OCI-LY7 (cell line): ENCODE measurements around the gene PIM3. TPM values are rescaled to one million over a fixed set of nuclear protein-coding genes. Genes with fewer than 3 reads are reported as not detected.
"Not testable (repeated sequence)": the region's sequence is repeated elsewhere in the genome, so short reads cannot be mapped to it uniquely, and the experiment has no call there.

Experiments
- BruUV-seq: library from RNA; stranded (reverse); fragments of 400-500 nt; replicated peaks from 2 replicates; lab custom pipeline; 2021; lab: Mats Ljungman, UMichigan
- CTCF ChIA-PET: fragments of 300-600 bp; sonication (Branson Sonifier 250); formaldehyde crosslinking; loops from one replicate; lab custom pipeline; 2022; ENCODE audit warnings: antibody characterized with exemption; ENCODE audit not compliant: unreplicated experiment; lab: Charles Lee
- POLR2A ChIA-PET: fragments of 300-600 bp; sonication (Branson Sonifier 250); formaldehyde crosslinking; loops from one replicate; lab custom pipeline; 2022; ENCODE audit warnings: antibody characterized with exemption; lab: Charles Lee
- DNase-seq: peaks from one replicate; pipeline ENCODE4 v3.0.0-alpha.2; 2015; ENCODE audit warnings: low spot score
- H2AFZ ChIP-seq: fragments of 200-600 bp; sonication (generic), shearing (Covaris generic); 2 replicates; pipeline ENCODE4 v1.6.1; 2014; ENCODE audit warnings: mild to moderate bottlenecking, antibody characterized with exemption, low read length, moderate library complexity
- H3K27ac ChIP-seq: fragments of 200-600 bp; sonication (generic); 2 replicates; pipeline ENCODE4 v1.5.1; 2014; ENCODE audit warnings: mixed run types, low read depth, mild to moderate bottlenecking, moderate library complexity, low read length, inconsistent platforms; ENCODE audit not compliant: poor library complexity, severe bottlenecking
- H3K36me3 ChIP-seq: fragments of 200-600 bp; sonication (generic); 2 replicates; pipeline ENCODE4 v1.6.1; 2014; ENCODE audit warnings: mild to moderate bottlenecking, antibody characterized with exemption, low read length, moderate library complexity, mixed read lengths; ENCODE audit not compliant: insufficient read depth
- H3K4me1 ChIP-seq: fragments of 200-600 bp; sonication (generic); 2 replicates; pipeline ENCODE4 v1.5.1; 2014; ENCODE audit warnings: mild to moderate bottlenecking, low read length; ENCODE audit not compliant: insufficient read depth, poor library complexity, severe bottlenecking
- H3K4me2 ChIP-seq: fragments of 200-600 bp; sonication (generic); 2 replicates; pipeline ENCODE4 v1.6.1; 2014; ENCODE audit warnings: mild to moderate bottlenecking, low read length
- H3K4me3 ChIP-seq: fragments of 200-600 bp; sonication (generic); 2 replicates; pipeline ENCODE4 v1.5.1; 2014; ENCODE audit warnings: mild to moderate bottlenecking, low read depth, low read length; ENCODE audit not compliant: poor library complexity, severe bottlenecking
- H3K79me2 ChIP-seq: fragments of 200-600 bp; sonication (generic); 2 replicates; pipeline ENCODE4 v1.6.1; 2016; ENCODE audit warnings: low read depth, mild to moderate bottlenecking, low read length, moderate library complexity, mixed read lengths; ENCODE audit not compliant: insufficient read depth
- H3K9me2 ChIP-seq: fragments of 200-600 bp; sonication (generic); 2 replicates; pipeline ENCODE4 v1.6.1; 2016; ENCODE audit warnings: mild to moderate bottlenecking, low read length, mixed read lengths; ENCODE audit not compliant: insufficient read depth
- H3K9me3 ChIP-seq: fragments of 200-600 bp; sonication (generic); 2 replicates; pipeline ENCODE4 v1.6.1; 2014; ENCODE audit warnings: mild to moderate bottlenecking, mixed run types, low read length, mixed read lengths
- H4K20me1 ChIP-seq: fragments of 200-600 bp; sonication (generic); 2 replicates; pipeline ENCODE4 v1.6.1; 2014; ENCODE audit warnings: mild to moderate bottlenecking, antibody characterized with exemption, low read length, moderate library complexity, mixed read lengths; ENCODE audit not compliant: insufficient read depth
- EZH2phosphoT487 ChIP-seq: fragments of 200-600 bp; sonication (generic); IDR thresholded peaks from 2 replicates; pipeline ENCODE4 v1.6.1; 2018; ENCODE audit warnings: low read depth, borderline replicate concordance, mild to moderate bottlenecking, mixed run types, antibody characterized with exemption, low read length, moderate library complexity, mixed read lengths
- intact Hi-C: fragments of 100-400 bp; cut with micrococcal nuclease; formaldehyde crosslinking; loops from one replicate; pipeline ENCODE4 v1.10.0; 2022; ENCODE audit not compliant: unreplicated experiment
- total RNA-seq, 2 experiments: library from RNA; depleted of rRNA in 1 of 2; stranded (reverse); fragments of >200 nt in 1 of 2; shearing (Covaris generic) in 1 of 2; gene quantifications; 2 replicates each; pipeline ENCODE4 v1.2.3, GENCODE V29; 2014 to 2022
- TF ChIP-seq, protein P1 (sequence below): fragments of 200-600 bp; sonication (generic); conservative IDR thresholded peaks from 2 replicates; pipeline ENCODE4 v1.5.1; 2014; ENCODE audit warnings: mild to moderate bottlenecking, antibody characterized with exemption, low read length, moderate library complexity, mixed read lengths

PIM3 gene
- total RNA-seq, 2 experiments from 2014 or later = 60.5 to 81.7 TPM

DNA sequence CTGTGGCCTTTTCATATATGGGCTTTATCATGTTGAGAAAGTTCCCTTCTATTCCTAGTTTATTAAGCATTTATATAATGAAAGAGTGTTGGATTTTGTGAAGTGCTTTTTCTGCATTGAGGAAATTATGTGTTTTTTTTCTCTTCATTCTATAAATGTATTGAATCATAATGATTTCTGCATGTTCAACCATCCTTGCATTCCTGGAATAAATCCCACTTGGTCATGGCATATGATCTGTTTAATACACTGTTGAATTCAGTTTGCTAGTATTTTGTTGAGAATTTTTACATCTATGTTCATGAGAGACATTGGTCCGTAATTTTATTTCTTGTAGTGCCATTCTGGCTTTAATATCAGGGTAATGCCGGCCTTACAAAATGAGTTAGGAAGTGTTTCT lies 25.8 kb downstream of the PIM3 start:
- ChIA-PET POLR2A (no interaction called here), CTCF (no interaction called here)
- no peaks in the 10 kb centered on the region for H3K9me2 ChIP-seq
- H4K20me1 ChIP-seq = no peaks in the 10 kb centered on the region
- H2AFZ ChIP-seq = no peak overlapping the region
- H3K27ac ChIP-seq = no peak overlapping the region
- no peak for DNase-seq
- TF ChIP-seq, protein P1, sequence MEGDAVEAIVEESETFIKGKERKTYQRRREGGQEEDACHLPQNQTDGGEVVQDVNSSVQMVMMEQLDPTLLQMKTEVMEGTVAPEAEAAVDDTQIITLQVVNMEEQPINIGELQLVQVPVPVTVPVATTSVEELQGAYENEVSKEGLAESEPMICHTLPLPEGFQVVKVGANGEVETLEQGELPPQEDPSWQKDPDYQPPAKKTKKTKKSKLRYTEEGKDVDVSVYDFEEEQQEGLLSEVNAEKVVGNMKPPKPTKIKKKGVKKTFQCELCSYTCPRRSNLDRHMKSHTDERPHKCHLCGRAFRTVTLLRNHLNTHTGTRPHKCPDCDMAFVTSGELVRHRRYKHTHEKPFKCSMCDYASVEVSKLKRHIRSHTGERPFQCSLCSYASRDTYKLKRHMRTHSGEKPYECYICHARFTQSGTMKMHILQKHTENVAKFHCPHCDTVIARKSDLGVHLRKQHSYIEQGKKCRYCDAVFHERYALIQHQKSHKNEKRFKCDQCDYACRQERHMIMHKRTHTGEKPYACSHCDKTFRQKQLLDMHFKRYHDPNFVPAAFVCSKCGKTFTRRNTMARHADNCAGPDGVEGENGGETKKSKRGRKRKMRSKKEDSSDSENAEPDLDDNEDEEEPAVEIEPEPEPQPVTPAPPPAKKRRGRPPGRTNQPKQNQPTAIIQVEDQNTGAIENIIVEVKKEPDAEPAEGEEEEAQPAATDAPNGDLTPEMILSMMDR = no peak
- TF ChIP-seq EZH2phosphoT487 = no peak
- no peak overlapping the region for H3K4me3 ChIP-seq
- intact Hi-C loops = no loop called here
- no peak overlapping the region for H3K4me2 ChIP-seq
- no peaks in the 10 kb centered on the region for H3K36me3 ChIP-seq
- no TSS peak for BruUV-seq
- no peaks in the 10 kb centered on the region for H3K79me2 ChIP-seq
- no peaks in the 10 kb centered on the region for H3K4me1 ChIP-seq
- H3K9me3 ChIP-seq = peaks cover 16% of the 10 kb centered on the region

DNA sequence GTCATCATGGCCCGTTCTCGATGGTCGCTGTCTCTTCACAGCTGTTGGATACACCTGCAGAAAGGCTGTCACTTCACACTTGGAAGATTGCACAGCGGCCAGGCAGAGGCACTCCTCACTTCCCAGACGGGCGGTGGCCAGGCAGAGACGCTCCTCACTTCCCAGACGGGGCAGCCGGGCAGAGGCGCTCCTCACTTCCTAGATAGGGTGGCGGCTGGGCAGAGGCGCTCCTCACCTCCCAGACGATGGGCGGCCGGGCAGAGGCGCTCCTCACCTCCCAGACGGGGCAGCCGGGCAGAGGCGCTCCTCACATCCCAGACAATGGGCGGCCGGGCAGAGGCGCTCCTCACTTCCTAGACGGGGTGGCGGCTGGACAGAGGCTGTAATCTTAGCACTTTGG lies 29.3 kb downstream of the PIM3 start:
- H3K9me2 ChIP-seq, H3K4me3 ChIP-seq, H3K4me1 ChIP-seq, H3K36me3 ChIP-seq, H3K79me2 ChIP-seq, H3K4me2 ChIP-seq, CTCF ChIA-PET, H2AFZ ChIP-seq, H4K20me1 ChIP-seq, POLR2A ChIA-PET, H3K27ac ChIP-seq, BruUV-seq, DNase-seq: not testable (repeated sequence)
- intact Hi-C loops = loop anchor here (5.0 kb wide), 1 partner anchor 42 kb away; no protein-coding TSS in a partner anchor
- H3K9me3 ChIP-seq = peaks cover 19% of the 10 kb centered on the region

DNA sequence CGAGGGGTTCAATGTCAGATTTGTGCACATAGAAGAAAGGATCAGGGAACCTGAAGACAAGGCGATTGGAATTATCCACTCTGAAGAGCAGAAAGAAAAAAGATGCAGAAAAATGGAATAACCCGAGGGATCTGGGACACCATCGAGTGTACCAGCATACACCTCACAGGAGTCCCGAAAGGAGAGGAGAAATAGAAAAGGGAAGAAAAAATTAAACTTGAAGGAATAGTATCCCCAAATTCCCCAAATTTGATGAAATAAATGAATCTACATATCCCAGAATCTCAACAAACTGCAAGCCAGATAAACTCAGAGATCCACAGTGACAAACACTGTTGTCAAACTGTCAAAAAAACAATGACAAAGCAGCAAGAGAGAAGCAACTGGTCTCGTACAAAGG lies 30.6 kb downstream of the PIM3 start:
- Histone ChIP-seq H3K4me3 (no peak overlapping the region), H2AFZ (no peak overlapping the region), H3K79me2 (no peaks in the 10 kb centered on the region), H3K36me3 (no peaks in the 10 kb centered on the region), H3K4me1 (no peaks in the 10 kb centered on the region), H4K20me1 (no peaks in the 10 kb centered on the region), H3K4me2 (no peak overlapping the region), H3K27ac (no peak overlapping the region), H3K9me3 (peaks cover 15% of the 10 kb centered on the region), H3K9me2 (no peaks in the 10 kb centered on the region)
- CTCF ChIA-PET = interaction anchor here (0.6 kb wide), 1 partner anchor 55 kb away, joined by 5 read pairs; no protein-coding TSS in a partner anchor
- no TSS peak for BruUV-seq
- intact Hi-C loops = loop anchor here (5.0 kb wide), 1 partner anchor 41 kb away; no protein-coding TSS in a partner anchor
- POLR2A ChIA-PET = interaction anchor here (0.6 kb wide), 1 partner anchor 222 kb away, joined by 3 read pairs; no protein-coding TSS in a partner anchor
- DNase-seq = no peak
- TF ChIP-seq, protein P1 = no peak
- TF ChIP-seq EZH2phosphoT487 = no peak
